Liver (tissue), 3 donors: ENCODE measurements around the gene SRGAP2.
"Not testable (repeated sequence)": the region's sequence is repeated elsewhere in the genome, so short reads cannot be mapped to it uniquely, and the experiment has no call there.

Experiments used
- EGR1 ChIP-seq, 2 donors: IDR thresholded peaks; 2 replicates each; pipeline ENCODE4 v1.6.1; 2016 to 2018; ENCODE audit warnings: antibody characterized with exemption in 2 of 2, low read depth in 2 of 2
- FOXA1 ChIP-seq: IDR thresholded peaks from 2 replicates; pipeline ENCODE4 v1.6.1; 2016; ENCODE audit warnings: antibody characterized with exemption
- HNF4G ChIP-seq: IDR thresholded peaks from 2 replicates; pipeline ENCODE4 v1.6.1; 2016; ENCODE audit warnings: antibody characterized with exemption
- JUND ChIP-seq, 2 donors: IDR thresholded peaks; 2 replicates each; pipeline ENCODE4 v1.6.1; 2016; ENCODE audit warnings: antibody characterized with exemption in 2 of 2
- RAD21 ChIP-seq, 2 donors: IDR thresholded peaks; 2 replicates each; pipeline ENCODE4 v1.6.1; 2016; ENCODE audit warnings: antibody characterized with exemption in 2 of 2, mild to moderate bottlenecking in 2 of 2
- RXRA ChIP-seq, 2 donors: IDR thresholded peaks; 2 replicates each; pipeline ENCODE4 v1.6.1; 2017 to 2018; ENCODE audit warnings: antibody characterized with exemption in 2 of 2, mild to moderate bottlenecking in 1 of 2
- TAF1 ChIP-seq: conservative IDR thresholded peaks from 2 replicates; pipeline ENCODE4 v1.6.1; 2016; ENCODE audit warnings: antibody characterized with exemption, mild to moderate bottlenecking
- YY1 ChIP-seq: IDR thresholded peaks from 2 replicates; pipeline ENCODE4 v1.6.1; 2016; ENCODE audit warnings: antibody characterized with exemption, mild to moderate bottlenecking
- TF ChIP-seq, protein P1 (sequence below): IDR thresholded peaks from 2 replicates; pipeline ENCODE4 v1.6.1; 2016; ENCODE audit warnings: antibody characterized with exemption, mild to moderate bottlenecking
- TF ChIP-seq, protein P2 (sequence below): fragments of 150-350 bp; IDR thresholded peaks from 2 replicates; pipeline ENCODE4 v1.5.1; 2017; ENCODE audit warnings: improper control_type of control experiment, low read depth, low read length; ENCODE audit not compliant: missing input control
- TF ChIP-seq, protein P3 (sequence below): IDR thresholded peaks from 2 replicates; pipeline ENCODE4 v1.6.1; 2016; ENCODE audit warnings: antibody characterized with exemption
- TF ChIP-seq, protein P4 (sequence below): IDR thresholded peaks from 2 replicates; pipeline ENCODE4 v1.6.1; 2016; ENCODE audit warnings: antibody characterized with exemption
- donor health status: healthy.
- donor health status: healthy.

GRCh38 chr1:206229286-206229685 is 25.9 kb downstream of the SRGAP2 start:
- TF ChIP-seq, protein P1, sequence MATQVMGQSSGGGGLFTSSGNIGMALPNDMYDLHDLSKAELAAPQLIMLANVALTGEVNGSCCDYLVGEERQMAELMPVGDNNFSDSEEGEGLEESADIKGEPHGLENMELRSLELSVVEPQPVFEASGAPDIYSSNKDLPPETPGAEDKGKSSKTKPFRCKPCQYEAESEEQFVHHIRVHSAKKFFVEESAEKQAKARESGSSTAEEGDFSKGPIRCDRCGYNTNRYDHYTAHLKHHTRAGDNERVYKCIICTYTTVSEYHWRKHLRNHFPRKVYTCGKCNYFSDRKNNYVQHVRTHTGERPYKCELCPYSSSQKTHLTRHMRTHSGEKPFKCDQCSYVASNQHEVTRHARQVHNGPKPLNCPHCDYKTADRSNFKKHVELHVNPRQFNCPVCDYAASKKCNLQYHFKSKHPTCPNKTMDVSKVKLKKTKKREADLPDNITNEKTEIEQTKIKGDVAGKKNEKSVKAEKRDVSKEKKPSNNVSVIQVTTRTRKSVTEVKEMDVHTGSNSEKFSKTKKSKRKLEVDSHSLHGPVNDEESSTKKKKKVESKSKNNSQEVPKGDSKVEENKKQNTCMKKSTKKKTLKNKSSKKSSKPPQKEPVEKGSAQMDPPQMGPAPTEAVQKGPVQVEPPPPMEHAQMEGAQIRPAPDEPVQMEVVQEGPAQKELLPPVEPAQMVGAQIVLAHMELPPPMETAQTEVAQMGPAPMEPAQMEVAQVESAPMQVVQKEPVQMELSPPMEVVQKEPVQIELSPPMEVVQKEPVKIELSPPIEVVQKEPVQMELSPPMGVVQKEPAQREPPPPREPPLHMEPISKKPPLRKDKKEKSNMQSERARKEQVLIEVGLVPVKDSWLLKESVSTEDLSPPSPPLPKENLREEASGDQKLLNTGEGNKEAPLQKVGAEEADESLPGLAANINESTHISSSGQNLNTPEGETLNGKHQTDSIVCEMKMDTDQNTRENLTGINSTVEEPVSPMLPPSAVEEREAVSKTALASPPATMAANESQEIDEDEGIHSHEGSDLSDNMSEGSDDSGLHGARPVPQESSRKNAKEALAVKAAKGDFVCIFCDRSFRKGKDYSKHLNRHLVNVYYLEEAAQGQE: not testable (repeated sequence)
- not testable (repeated sequence) for TF ChIP-seq TAF1; JUND (IDR thresholded peaks at IDR 0.05); YY1; RAD21 (IDR thresholded peaks at IDR 0.05); RXRA (IDR thresholded peaks at IDR 0.05); FOXA1; EGR1 (IDR thresholded peaks at IDR 0.05; ENCODE audit: low read depth in 2 of 2); HNF4G
- TF ChIP-seq, protein P2, sequence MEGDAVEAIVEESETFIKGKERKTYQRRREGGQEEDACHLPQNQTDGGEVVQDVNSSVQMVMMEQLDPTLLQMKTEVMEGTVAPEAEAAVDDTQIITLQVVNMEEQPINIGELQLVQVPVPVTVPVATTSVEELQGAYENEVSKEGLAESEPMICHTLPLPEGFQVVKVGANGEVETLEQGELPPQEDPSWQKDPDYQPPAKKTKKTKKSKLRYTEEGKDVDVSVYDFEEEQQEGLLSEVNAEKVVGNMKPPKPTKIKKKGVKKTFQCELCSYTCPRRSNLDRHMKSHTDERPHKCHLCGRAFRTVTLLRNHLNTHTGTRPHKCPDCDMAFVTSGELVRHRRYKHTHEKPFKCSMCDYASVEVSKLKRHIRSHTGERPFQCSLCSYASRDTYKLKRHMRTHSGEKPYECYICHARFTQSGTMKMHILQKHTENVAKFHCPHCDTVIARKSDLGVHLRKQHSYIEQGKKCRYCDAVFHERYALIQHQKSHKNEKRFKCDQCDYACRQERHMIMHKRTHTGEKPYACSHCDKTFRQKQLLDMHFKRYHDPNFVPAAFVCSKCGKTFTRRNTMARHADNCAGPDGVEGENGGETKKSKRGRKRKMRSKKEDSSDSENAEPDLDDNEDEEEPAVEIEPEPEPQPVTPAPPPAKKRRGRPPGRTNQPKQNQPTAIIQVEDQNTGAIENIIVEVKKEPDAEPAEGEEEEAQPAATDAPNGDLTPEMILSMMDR: not testable (repeated sequence)
- TF ChIP-seq, protein P3, sequence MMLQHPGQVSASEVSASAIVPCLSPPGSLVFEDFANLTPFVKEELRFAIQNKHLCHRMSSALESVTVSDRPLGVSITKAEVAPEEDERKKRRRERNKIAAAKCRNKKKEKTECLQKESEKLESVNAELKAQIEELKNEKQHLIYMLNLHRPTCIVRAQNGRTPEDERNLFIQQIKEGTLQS: not testable (repeated sequence)
- TF ChIP-seq, protein P4, sequence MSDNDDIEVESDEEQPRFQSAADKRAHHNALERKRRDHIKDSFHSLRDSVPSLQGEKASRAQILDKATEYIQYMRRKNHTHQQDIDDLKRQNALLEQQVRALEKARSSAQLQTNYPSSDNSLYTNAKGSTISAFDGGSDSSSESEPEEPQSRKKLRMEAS: not testable (repeated sequence)
